ENCODE measurements around the gene METTL22. TPM values are rescaled to one million over a fixed set of nuclear protein-coding genes. Genes with fewer than 3 reads are reported as not detected.

Gene METTL22
- 10 to 100 TPM; 35.7 to 58.8 (median 47.5) TPM for total RNA-seq
- polyA plus RNA-seq: 10 to 100 TPM; 14.8 to 23.7 (median 22.2) TPM
- long read RNA-seq, donor 1, full-length matches to known transcripts: 4 of 4 reads
- long read RNA-seq, donor 1, partial matches to known transcripts: 0 of 4 reads
- long read RNA-seq, donor 1, other reads (novel, unspliced or antisense): 0 of 4 reads
- long read RNA-seq, donor 2, full-length matches to known transcripts: 2 of 2 reads
- long read RNA-seq, donor 2, partial matches to known transcripts: 0 of 2 reads
- long read RNA-seq, donor 2, other reads (novel, unspliced or antisense): 0 of 2 reads

- H3K27me3 ChIP-seq (replicated peaks in 1 of 7): peaks cover 0 to 12% (median 0%) of the 10 kb centered on the region in 7 donors
- peaks cover 0 to 28% (median 15%) of the 10 kb centered on the region in 6 donors for H3K36me3 ChIP-seq
- H3K27ac ChIP-seq: peak within 1 kb of the TSS; percentile 79 to 93 (median 84)
- TF ChIP-seq POLR2A (IDR thresholded peaks at IDR 0.05): peak in 2 of 3 donors; percentile 60 to 66
- peak in 2 of 11 experiments; percentile 16 to 21 for TF ChIP-seq CTCF (IDR thresholded peaks at IDR 0.05 in 8 of 11, conservative IDR thresholded peaks at IDR 0.05 in 3 of 11)
- peak; percentile 93 to 95 (median 94) for TF ChIP-seq POLR2AphosphoS5 (IDR thresholded peaks at IDR 0.05)
- intact Hi-C loops (cut with DNase I; ENCODE audit: low total_unique reads): no loop called here
- H3K4me1 ChIP-seq: peaks cover 9 to 46% (median 21%) of the 10 kb centered on the region in 6 donors
- 0% methylated on average over 29 to 51 of the region's 51 CpGs for WGBS, 5 donors
- H3K9me3 ChIP-seq: no peaks in the 10 kb centered on the region
- peak; percentile 97 for DNase-seq
- peak within 1 kb of the TSS; percentile 51 to 94 (median 80) for H3K4me3 ChIP-seq
Observed at GRCh38 chr16:8621572-8622314, at the start of gene METTL22. METTL22 (plus strand) TSS chr16:8621698; CDS start chr16:8625666, 3,968 bp downstream.

GRCh38 chr16:8572063-8572918 is 49.2 kb upstream of the METTL22 start:
- no peak for DNase-seq
- intact Hi-C loops (cut with DNase I; ENCODE audit: low total_unique reads): no loop called here
- peaks cover 0 to 8% (median 4%) of the 10 kb centered on the region in 6 donors for H3K4me1 ChIP-seq
- H3K36me3 ChIP-seq: no peaks in the 10 kb centered on the region
- no peak overlapping the region for H3K4me3 ChIP-seq
- no peak for TF ChIP-seq POLR2AphosphoS5 (IDR thresholded peaks at IDR 0.05)
- no peak for TF ChIP-seq POLR2A (IDR thresholded peaks at IDR 0.05)
- no peak for TF ChIP-seq CTCF (IDR thresholded peaks at IDR 0.05 in 8 of 11, conservative IDR thresholded peaks at IDR 0.05 in 3 of 11)
- no peak overlapping the region for H3K27ac ChIP-seq
- 68 to 81% (median 77%) methylated on average over 9 to 11 of the region's 11 CpGs for WGBS, 5 donors
- H3K27me3 ChIP-seq (replicated peaks in 1 of 7): peaks cover 0 to 67% (median 7%) of the 10 kb centered on the region in 7 donors
- no peaks in the 10 kb centered on the region for H3K9me3 ChIP-seq

- intact Hi-C loops (cut with DNase I; ENCODE audit: low total_unique reads): no loop called here
- Histone ChIP-seq H3K4me1 (no peaks in the 10 kb centered on the region), H3K27me3 (replicated peaks in 1 of 7) (peaks cover 0 to 71% (median 7%) of the 10 kb centered on the region in 7 donors), H3K27ac (no peak overlapping the region), H3K4me3 (no peak overlapping the region), H3K9me3 (no peaks in the 10 kb centered on the region), H3K36me3 (no peaks in the 10 kb centered on the region)
- no peak for TF ChIP-seq POLR2A (IDR thresholded peaks at IDR 0.05)
- TF ChIP-seq CTCF (IDR thresholded peaks at IDR 0.05 in 8 of 11, conservative IDR thresholded peaks at IDR 0.05 in 3 of 11): peak in 4 of 11 experiments; percentile 17 to 45 (median 34)
- WGBS, 5 donors: 38 to 50% (median 42%) methylated on average over 7 of the region's 7 CpGs
- DNase-seq: no peak
Observed at GRCh38 chr16:8572919-8573724, 48.4 kb upstream of the METTL22 start.
